ENCODE measurements around the gene ACSF2. TPM values are rescaled to one million over a fixed set of nuclear protein-coding genes. Genes with fewer than 3 reads are reported as not detected.

ACSF2 gene
- total RNA-seq, 2 experiments from 2014 or later: 33.1 to 33.4 TPM

- CTCF ChIA-PET: no interaction called here
- H3K27ac Mint-ChIP-seq: no peak overlapping the region
- H3K4me1 Mint-ChIP-seq (ENCODE audit: low read depth): peaks cover 1% of the 10 kb centered on the region
- no peak for DNase-seq
- POLR2A ChIA-PET: no interaction called here
- H3K9me3 Mint-ChIP-seq (ENCODE audit: insufficient read depth): no peaks in the 10 kb centered on the region
- no peak for ATAC-seq
- H3K27me3 Mint-ChIP-seq (ENCODE audit: low read depth): no peaks in the 10 kb centered on the region
- no peak overlapping the region for H3K4me3 Mint-ChIP-seq
- H3K36me3 Mint-ChIP-seq (ENCODE audit: low read depth): no peaks in the 10 kb centered on the region
These were observed 97.2 kb downstream of the ACSF2 start for GRCh38 chr17:50523208-50523607.

Other genes starting within 250 kb of the ACSF2 start
- under 1 TPM; 0.18 to 0.26 TPM for gene COL1A1, start 224.6 kb upstream of the ACSF2 start, total RNA-seq
- not detected for gene TMEM92, start 151.8 kb upstream of the ACSF2 start, total RNA-seq
- gene XYLT2, start 80.1 kb upstream of the ACSF2 start, total RNA-seq: 10 to 100 TPM; 24.7 to 26.0 TPM
- 10 to 100 TPM; 81.0 to 85.4 TPM for gene MRPL27, start 53.0 kb upstream of the ACSF2 start, total RNA-seq
- gene EME1, start 53.0 kb upstream of the ACSF2 start, total RNA-seq: 10 to 100 TPM; 23.5 to 27.8 TPM
- 10 to 100 TPM; 77.7 to 77.9 TPM for gene LRRC59, start 28.7 kb upstream of the ACSF2 start, total RNA-seq
- not detected for gene CHAD, start 42.7 kb downstream of the ACSF2 start, total RNA-seq
- gene RSAD1, start 52.6 kb downstream of the ACSF2 start, total RNA-seq: 10 to 100 TPM; 26.6 to 28.4 TPM
- gene MYCBPAP, start 82.2 kb downstream of the ACSF2 start, total RNA-seq: 1 to 10 TPM; 7.7 to 9.3 TPM
- gene EPN3, start 106.5 kb downstream of the ACSF2 start, total RNA-seq: not detected
- 10 to 100 TPM; 23.9 to 27.3 TPM for gene SPATA20, start 121.0 kb downstream of the ACSF2 start, total RNA-seq
- not detected for gene CACNA1G, start 134.5 kb downstream of the ACSF2 start, total RNA-seq
- not detected for gene ABCC3, start 208.7 kb downstream of the ACSF2 start, total RNA-seq